Mesenchymal stem cell (in vitro differentiated cells and primary cell): ENCODE data around the gene KDM8.

Experiments used
- DNase-seq: peaks from one replicate; pipeline ENCODE4 v3.0.0-alpha.2; 2013
- H2AFZ ChIP-seq: one replicate; pipeline ENCODE4 v1.6.1; 2013; ENCODE audit warnings: low read depth, mild to moderate bottlenecking, control low read depth, inconsistent platforms, low read length, moderate library complexity
- H2AK5ac ChIP-seq: 2 replicates; pipeline ENCODE4 v1.6.1; 2013; ENCODE audit warnings: low read length, moderate library complexity, mild to moderate bottlenecking, inconsistent platforms; ENCODE audit not compliant: severe bottlenecking
- H2BK120ac ChIP-seq: one replicate; pipeline ENCODE4 v1.6.1; 2013; ENCODE audit warnings: low read depth, mild to moderate bottlenecking, inconsistent platforms, low read length, moderate library complexity
- H2BK12ac ChIP-seq, 2 experiments: one replicate each; pipeline ENCODE4 v1.6.1; 2013; ENCODE audit warnings: inconsistent platforms in 2 of 2, low read length in 2 of 2, mild to moderate bottlenecking in 2 of 2, moderate library complexity in 2 of 2, control low read depth in 1 of 2
- H2BK15ac ChIP-seq: one replicate; pipeline ENCODE4 v1.6.1; 2013; ENCODE audit warnings: mild to moderate bottlenecking, low read depth, inconsistent platforms; ENCODE audit not compliant: poor library complexity, severe bottlenecking
- H2BK5ac ChIP-seq: 2 replicates; pipeline ENCODE4 v1.6.1; 2013; ENCODE audit warnings: low read depth, mild to moderate bottlenecking, low read length, control low read depth, inconsistent platforms; ENCODE audit not compliant: poor library complexity, severe bottlenecking
- H3K14ac ChIP-seq, 2 experiments: one replicate each; pipeline ENCODE4 v1.6.1; 2013; ENCODE audit warnings: inconsistent platforms in 2 of 2, low read length in 2 of 2, control low read depth in 1 of 2, mild to moderate bottlenecking in 1 of 2, moderate library complexity in 1 of 2
- H3K18ac ChIP-seq, 2 experiments: one replicate each; pipeline ENCODE4 v1.6.1; 2013; ENCODE audit warnings: inconsistent platforms in 2 of 2, low read length in 2 of 2, control low read depth in 1 of 2, low read depth in 1 of 2, mild to moderate bottlenecking in 1 of 2
- H3K23ac ChIP-seq, 2 experiments: one replicate each; pipeline ENCODE4 v1.6.1; 2013; ENCODE audit warnings: inconsistent platforms in 2 of 2, low read length in 2 of 2, mild to moderate bottlenecking in 2 of 2, moderate library complexity in 2 of 2, control low read depth in 1 of 2
- H3K27ac ChIP-seq: 2 replicates; pipeline ENCODE4 v1.5.1; 2013; ENCODE audit warnings: mild to moderate bottlenecking, moderate library complexity, low read length, control low read depth, inconsistent platforms; ENCODE audit not compliant: poor library complexity, severe bottlenecking
- H3K27me3 ChIP-seq, 2 experiments: 2 replicates each; pipeline versions ENCODE4 v1.6.1 to v1.7.0; 2013; ENCODE audit warnings: low read length in 2 of 2, mild to moderate bottlenecking in 2 of 2, moderate library complexity in 2 of 2, control low read depth in 1 of 2, inconsistent platforms in 1 of 2; ENCODE audit not compliant: control insufficient read depth in 1 of 2, insufficient read depth in 1 of 2
- H3K36me3 ChIP-seq, 2 experiments: 2 replicates each; pipeline versions ENCODE4 v1.6.1 to v1.7.0; 2013; ENCODE audit warnings: low read length in 2 of 2, control low read depth in 1 of 2, inconsistent platforms in 1 of 2, low read depth in 1 of 2, mild to moderate bottlenecking in 1 of 2; ENCODE audit not compliant: insufficient read depth in 2 of 2, control insufficient read depth in 1 of 2
- H3K4ac ChIP-seq, 2 experiments: one replicate each; pipeline ENCODE4 v1.6.1; 2013; ENCODE audit warnings: inconsistent platforms in 2 of 2, low read length in 2 of 2, mild to moderate bottlenecking in 2 of 2, moderate library complexity in 2 of 2, control low read depth in 1 of 2, low read depth in 1 of 2
- H3K4me1 ChIP-seq: 2 replicates; pipeline ENCODE4 v1.6.1; 2013; ENCODE audit warnings: low read depth, low read length, control low read depth; ENCODE audit not compliant: control insufficient read depth, insufficient read depth
- H3K4me2 ChIP-seq: 2 replicates; pipeline ENCODE4 v1.6.1; 2013; ENCODE audit warnings: low read length, mild to moderate bottlenecking, inconsistent platforms; ENCODE audit not compliant: poor library complexity, severe bottlenecking
- H3K4me3 ChIP-seq, 2 experiments: 2 replicates each; pipeline versions ENCODE4 v1.5.1 to v1.7.0; 2013; ENCODE audit warnings: low read length in 2 of 2, mild to moderate bottlenecking in 2 of 2, control low read depth in 1 of 2, low read depth in 1 of 2; ENCODE audit not compliant: insufficient read depth in 1 of 2
- H3K79me1 ChIP-seq: replicated peaks from 2 replicates; pipeline ENCODE4 v1.6.1; 2013; ENCODE audit warnings: mild to moderate bottlenecking, control low read depth, low read length, inconsistent platforms; ENCODE audit not compliant: poor library complexity, severe bottlenecking
- H3K9ac ChIP-seq: 2 replicates; pipeline ENCODE4 v1.7.0; 2013; ENCODE audit warnings: mild to moderate bottlenecking, low read length, moderate library complexity
- H3K9me3 ChIP-seq: 2 replicates; pipeline ENCODE4 v1.7.0; 2013; ENCODE audit warnings: mild to moderate bottlenecking, low read length; ENCODE audit not compliant: control insufficient read depth
- H4K8ac ChIP-seq: one replicate; pipeline ENCODE4 v1.6.1; 2013; ENCODE audit warnings: inconsistent platforms, mild to moderate bottlenecking, low read length, moderate library complexity
- H4K91ac ChIP-seq: one replicate; pipeline ENCODE4 v1.6.1; 2013; ENCODE audit warnings: mild to moderate bottlenecking, low read length, inconsistent platforms
- WGBS: methylation state at CpG from one replicate; pipeline ENCODE4 v1.1.7; 2013; ENCODE audit warnings: mixed read lengths; 5-methylcytosine and 5-hydroxymethylcytosine counted together

The KDM8 gene

GRCh38 chr16:27224741-27225300 is 21.5 kb downstream of the KDM8 start:
- peak overlapping the region in 1 of 2 experiments; percentile 16 for H3K18ac ChIP-seq
- no peaks in the 10 kb centered on the region for H3K9me3 ChIP-seq
- WGBS: 89% methylated on average over 16 of the region's 19 CpGs
- H2BK12ac ChIP-seq: no peak overlapping the region
- no peak overlapping the region for H3K27ac ChIP-seq
- peaks cover 12% of the 10 kb centered on the region for H3K4me1 ChIP-seq
- H4K91ac ChIP-seq: no peak overlapping the region
- no peak overlapping the region for H3K23ac ChIP-seq
- no peak overlapping the region for H2BK5ac ChIP-seq
- H3K27me3 ChIP-seq: no peaks in the 10 kb centered on the region
- H3K4me2 ChIP-seq: no peak overlapping the region
- no peak overlapping the region for H2AK5ac ChIP-seq
- H4K8ac ChIP-seq: no peak overlapping the region
- no peak overlapping the region for H2BK120ac ChIP-seq
- H3K9ac ChIP-seq: no peak overlapping the region
- no peak overlapping the region for H2BK15ac ChIP-seq
- DNase-seq: no peak
- H3K4me3 ChIP-seq: no peak overlapping the region
- H3K36me3 ChIP-seq: peaks cover 23 to 75% of the 10 kb centered on the region in 2 experiments
- no peak overlapping the region for H3K4ac ChIP-seq
- H2AFZ ChIP-seq: no peak overlapping the region
- no peak overlapping the region for H3K14ac ChIP-seq
- peaks cover 5% of the 10 kb centered on the region for H3K79me1 ChIP-seq

- WGBS: 90% methylated on average over 27 of the region's 27 CpGs
- H3K27ac ChIP-seq: no peak overlapping the region
- no peak for DNase-seq
Observed at GRCh38 chr16:27225536-27226360, 22.4 kb downstream of the KDM8 start.

GRCh38 chr16:27226476-27226875 is 23.1 kb downstream of the KDM8 start:
- Histone ChIP-seq H3K18ac (no peak overlapping the region), H4K8ac (no peak overlapping the region), H3K23ac (no peak overlapping the region), H3K4me2 (no peak overlapping the region), H3K4me3 (no peak overlapping the region), H2BK120ac (no peak overlapping the region), H3K4me1 (peaks cover 12% of the 10 kb centered on the region), H2AFZ (no peak overlapping the region), H2BK15ac (no peak overlapping the region), H3K9me3 (no peaks in the 10 kb centered on the region), H3K36me3 (peaks cover 35 to 77% of the 10 kb centered on the region in 2 experiments), H2BK5ac (no peak overlapping the region), H3K27ac (no peak overlapping the region), H4K91ac (no peak overlapping the region), H3K14ac (no peak overlapping the region), H3K9ac (no peak overlapping the region), H2BK12ac (no peak overlapping the region), H3K79me1 (peaks cover 12% of the 10 kb centered on the region), H2AK5ac (no peak overlapping the region), H3K4ac (no peak overlapping the region), H3K27me3 (no peaks in the 10 kb centered on the region)
- no peak for DNase-seq
- 91% methylated on average over 20 of the region's 20 CpGs for WGBS

More at GRCh38 chr16:27225536-27226360, 22.4 kb downstream of the KDM8 start:
- H4K91ac ChIP-seq: no peak overlapping the region
- H2BK120ac ChIP-seq: no peak overlapping the region
- no peak overlapping the region for H3K18ac ChIP-seq
- H2AK5ac ChIP-seq: no peak overlapping the region
- no peaks in the 10 kb centered on the region for H3K9me3 ChIP-seq
- H3K23ac ChIP-seq: no peak overlapping the region
- no peak overlapping the region for H3K4me2 ChIP-seq
- H2BK5ac ChIP-seq: no peak overlapping the region
- H3K79me1 ChIP-seq: peaks cover 8% of the 10 kb centered on the region
- peaks cover 30 to 76% of the 10 kb centered on the region in 2 experiments for H3K36me3 ChIP-seq
- H3K4ac ChIP-seq: peak overlapping the region in 1 of 2 experiments; percentile 57
- no peak overlapping the region for H3K9ac ChIP-seq
- H3K27me3 ChIP-seq: no peaks in the 10 kb centered on the region
- H4K8ac ChIP-seq: no peak overlapping the region
- H3K14ac ChIP-seq: no peak overlapping the region
- no peak overlapping the region for H2BK15ac ChIP-seq
- H2AFZ ChIP-seq: no peak overlapping the region
- H3K4me3 ChIP-seq: no peak overlapping the region
- H3K4me1 ChIP-seq: peaks cover 12% of the 10 kb centered on the region
- peak overlapping the region in 1 of 2 experiments; percentile 16 for H2BK12ac ChIP-seq

- H4K8ac ChIP-seq: no peak overlapping the region
- no peak overlapping the region for H3K14ac ChIP-seq
- no peak overlapping the region for H2AFZ ChIP-seq
- H2AK5ac ChIP-seq: no peak overlapping the region
- no peak overlapping the region for H3K18ac ChIP-seq
- no peak overlapping the region for H2BK12ac ChIP-seq
- no peak overlapping the region for H3K4me2 ChIP-seq
- no peak overlapping the region for H3K4me3 ChIP-seq
- no peak for DNase-seq
- H3K23ac ChIP-seq: no peak overlapping the region
- H4K91ac ChIP-seq: no peak overlapping the region
- H3K9ac ChIP-seq: no peak overlapping the region
- H2BK5ac ChIP-seq: no peak overlapping the region
- WGBS: 94% methylated on average over 16 of the region's 16 CpGs
- H3K9me3 ChIP-seq: no peaks in the 10 kb centered on the region
- H2BK15ac ChIP-seq: no peak overlapping the region
- H3K79me1 ChIP-seq: peaks cover 12% of the 10 kb centered on the region
- no peaks in the 10 kb centered on the region for H3K27me3 ChIP-seq
- H3K4ac ChIP-seq: no peak overlapping the region
- H3K4me1 ChIP-seq: peaks cover 10% of the 10 kb centered on the region
- no peak overlapping the region for H3K27ac ChIP-seq
- H3K36me3 ChIP-seq: peaks cover 42 to 84% of the 10 kb centered on the region in 2 experiments
- H2BK120ac ChIP-seq: no peak overlapping the region
Observed at GRCh38 chr16:27226976-27227705, 23.8 kb downstream of the KDM8 start.
